NCI-H146 (cell line): ENCODE measurements around the gene CR1L.
"Not testable (repeated sequence)": the region's sequence is repeated elsewhere in the genome, so short reads cannot be mapped to it uniquely, and the experiment has no call there.

Experiments
- DNase-seq: peaks from one replicate; lab custom pipeline; 2025; lab: John Stamatoyannopoulos, UW

CR1L gene

GRCh38 chr1:207745839-207746767 lies 101.2 kb downstream of the CR1L start:
- no peak for DNase-seq

- peak; percentile 37 for DNase-seq
These were observed 102.9 kb downstream of the CR1L start for GRCh38 chr1:207747627-207748492.

GRCh38 chr1:207748737-207749528 lies 104.0 kb downstream of the CR1L start:
- peak; percentile 86 for DNase-seq

- DNase-seq: no peak
These were observed 105.8 kb downstream of the CR1L start for GRCh38 chr1:207750631-207751305.

GRCh38 chr1:207751463-207751789 lies 106.5 kb downstream of the CR1L start:
- peak; percentile 20 for DNase-seq

GRCh38 chr1:207751790-207752455 lies 107.0 kb downstream of the CR1L start, which contains the start of gene CD46:
Gene CD46 (plus strand): TSS chr1:207752054. CDS start chr1:207752213, 159 bp downstream.
- peak; percentile 98 for DNase-seq

GRCh38 chr1:207752456-207752998 lies 107.6 kb downstream of the CR1L start:
- peak; percentile 75 for DNase-seq

- no peak for DNase-seq
These were observed 108.7 kb downstream of the CR1L start for GRCh38 chr1:207753611-207754010.

- no peak for DNase-seq
These were observed 109.1 kb downstream of the CR1L start for GRCh38 chr1:207754011-207754410.

- no peak for DNase-seq
These were observed 110.2 kb downstream of the CR1L start for GRCh38 chr1:207754974-207755700.

- no peak for DNase-seq
These were observed 111.1 kb downstream of the CR1L start for GRCh38 chr1:207755846-207756693.

- no peak for DNase-seq
These were observed 117.7 kb downstream of the CR1L start for GRCh38 chr1:207762622-207763021.

- DNase-seq: no peak
These were observed 118.2 kb downstream of the CR1L start for GRCh38 chr1:207763091-207763490.

GRCh38 chr1:207763972-207764371 lies 119.0 kb downstream of the CR1L start:
- no peak for DNase-seq

- no peak for DNase-seq
These were observed 121.6 kb downstream of the CR1L start for GRCh38 chr1:207766569-207766968.

- not testable (repeated sequence) for DNase-seq
These were observed 125.6 kb downstream of the CR1L start for GRCh38 chr1:207770514-207770913.
